ENCODE results near the gene THADA.

- TF ChIP-seq POLR2A (IDR thresholded peaks at IDR 0.05; ENCODE audit: low read depth, low read length) = no peak
- TF ChIP-seq CTCF (IDR thresholded peaks at IDR 0.05; ENCODE audit: extremely low read depth in 1 of 2, insufficient read depth in 1 of 2, low read depth in 1 of 2, low read length in 2 of 2) = no peak
- TF ChIP-seq EZH2 (IDR thresholded peaks at IDR 0.05; ENCODE audit: borderline replicate concordance, low read depth, low read length, severe bottlenecking) = no peak
- no peak for TF ChIP-seq GATA2 (IDR thresholded peaks at IDR 0.05; ENCODE audit: insufficient read depth, insufficient read length, low read depth, low read length)
- no peak for TF ChIP-seq JUN (IDR thresholded peaks at IDR 0.05; ENCODE audit: borderline replicate concordance, insufficient read depth, insufficient read length, low read depth)
- TF ChIP-seq POLR2AphosphoS5 (IDR thresholded peaks at IDR 0.05; ENCODE audit: insufficient read depth, low read depth, low read length) = no peak
These were observed 322.3 kb downstream of the THADA start for GRCh38 chr2:43273529-43273928.

Measured in endothelial cell of umbilical vein (primary cell).